Measurements from ENCODE around the gene HMMR. TPM values are rescaled to one million over a fixed set of nuclear protein-coding genes. Genes with fewer than 3 reads are reported as not detected.
"Not testable (repeated sequence)": the region's sequence is repeated elsewhere in the genome, so short reads cannot be mapped to it uniquely, and the experiment has no call there.

Gene HMMR
- total RNA-seq, 1 experiment from 2014 or later, result 52.9 TPM

GRCh38 chr5:163455406-163455805 is 5.0 kb upstream of the HMMR start:
- in situ Hi-C loops (cut with HindIII; ENCODE audit: low pct_unique_long_range_greater_than_20kb, low sequenced_read_pairs); DNase-seq (ENCODE audit: low read depth, low spot score): not testable (repeated sequence)

- DNase-seq (ENCODE audit: low read depth, low spot score), result no peak
- in situ Hi-C loops (cut with HindIII; ENCODE audit: low pct_unique_long_range_greater_than_20kb, low sequenced_read_pairs), result no loop called here
Measured at GRCh38 chr5:163456029-163456589, 4.3 kb upstream of the HMMR start.

- no peak for DNase-seq (ENCODE audit: low read depth, low spot score)
- in situ Hi-C loops (cut with HindIII; ENCODE audit: low pct_unique_long_range_greater_than_20kb, low sequenced_read_pairs), result no loop called here
Measured at GRCh38 chr5:163456840-163457239, 3.6 kb upstream of the HMMR start.

- in situ Hi-C loops (cut with HindIII; ENCODE audit: low pct_unique_long_range_greater_than_20kb, low sequenced_read_pairs), result no loop called here
- no peak for DNase-seq (ENCODE audit: low read depth, low spot score)
Measured at GRCh38 chr5:163458778-163459385, 1.6 kb upstream of the HMMR start.

GRCh38 chr5:163459462-163459818 is 992 bp upstream of the HMMR start:
- in situ Hi-C loops (cut with HindIII; ENCODE audit: low pct_unique_long_range_greater_than_20kb, low sequenced_read_pairs), result no loop called here
- peak; percentile 10 for DNase-seq (ENCODE audit: low read depth, low spot score)

- in situ Hi-C loops (cut with HindIII; ENCODE audit: low pct_unique_long_range_greater_than_20kb, low sequenced_read_pairs), result no loop called here
- DNase-seq (ENCODE audit: low read depth, low spot score), result peak; percentile 97
Measured at GRCh38 chr5:163459819-163460561, 442 bp upstream of the HMMR start, which contains the start of gene NUDCD2. Gene NUDCD2, minus strand, starts transcription at chr5:163460102. Its CDS starts 52 bp downstream, at chr5:163460050.

- in situ Hi-C loops (cut with HindIII; ENCODE audit: low pct_unique_long_range_greater_than_20kb, low sequenced_read_pairs), result no loop called here
- no peak for DNase-seq (ENCODE audit: low read depth, low spot score)
Measured at GRCh38 chr5:163463063-163463435, 2.6 kb downstream of the HMMR start.

- in situ Hi-C loops (cut with HindIII; ENCODE audit: low pct_unique_long_range_greater_than_20kb, low sequenced_read_pairs), result no loop called here
- no peak for DNase-seq (ENCODE audit: low read depth, low spot score)
Measured at GRCh38 chr5:163467682-163468081, 7.2 kb downstream of the HMMR start.

- in situ Hi-C loops (cut with HindIII; ENCODE audit: low pct_unique_long_range_greater_than_20kb, low sequenced_read_pairs), result no loop called here
Measured at GRCh38 chr5:163473635-163474243, 13.3 kb downstream of the HMMR start.

GRCh38 chr5:163475411-163475810 is 15.0 kb downstream of the HMMR start:
- no peak for DNase-seq (ENCODE audit: low read depth, low spot score)
- in situ Hi-C loops (cut with HindIII; ENCODE audit: low pct_unique_long_range_greater_than_20kb, low sequenced_read_pairs), result no loop called here

More at GRCh38 chr5:163473635-163474243, 13.3 kb downstream of the HMMR start:
- DNase-seq (ENCODE audit: low read depth, low spot score), result peak; percentile 45

- no peak for DNase-seq (ENCODE audit: low read depth, low spot score)
- in situ Hi-C loops (cut with HindIII; ENCODE audit: low pct_unique_long_range_greater_than_20kb, low sequenced_read_pairs), result no loop called here
Measured at GRCh38 chr5:163478126-163478981, 17.9 kb downstream of the HMMR start.

GRCh38 chr5:163478982-163479271 is 18.5 kb downstream of the HMMR start:
- no peak for DNase-seq (ENCODE audit: low read depth, low spot score)
- in situ Hi-C loops (cut with HindIII; ENCODE audit: low pct_unique_long_range_greater_than_20kb, low sequenced_read_pairs), result no loop called here

- in situ Hi-C loops (cut with HindIII; ENCODE audit: low pct_unique_long_range_greater_than_20kb, low sequenced_read_pairs), result no loop called here
- peak; percentile 75 for DNase-seq (ENCODE audit: low read depth, low spot score)
Measured at GRCh38 chr5:163489055-163489744, 28.8 kb downstream of the HMMR start.

- DNase-seq (ENCODE audit: low read depth, low spot score), result no peak
- in situ Hi-C loops (cut with HindIII; ENCODE audit: low pct_unique_long_range_greater_than_20kb, low sequenced_read_pairs), result no loop called here
Measured at GRCh38 chr5:163489745-163490075, 29.3 kb downstream of the HMMR start.

- in situ Hi-C loops (cut with HindIII; ENCODE audit: low pct_unique_long_range_greater_than_20kb, low sequenced_read_pairs), result no loop called here
- DNase-seq (ENCODE audit: low read depth, low spot score), result no peak
Measured at GRCh38 chr5:163496286-163496685, 35.9 kb downstream of the HMMR start.

- in situ Hi-C loops (cut with HindIII; ENCODE audit: low pct_unique_long_range_greater_than_20kb, low sequenced_read_pairs), result no loop called here
- DNase-seq (ENCODE audit: low read depth, low spot score), result no peak
Measured at GRCh38 chr5:163497315-163497714, 36.9 kb downstream of the HMMR start.

- in situ Hi-C loops (cut with HindIII; ENCODE audit: low pct_unique_long_range_greater_than_20kb, low sequenced_read_pairs), result no loop called here
- no peak for DNase-seq (ENCODE audit: low read depth, low spot score)
Measured at GRCh38 chr5:163498886-163499285, 38.5 kb downstream of the HMMR start.
